ENCODE data around the gene DEGS2.
"Not testable (repeated sequence)": the region's sequence is repeated elsewhere in the genome, so short reads cannot be mapped to it uniquely, and the experiment has no call there.

Gene DEGS2

GRCh38 chr14:100159094-100159864 lies at the start of gene DEGS2:
Gene DEGS2 (minus strand): TSS chr14:100159645. CDS start chr14:100159587, 58 bp downstream.
- H3K27me3 ChIP-seq (ENCODE audit: insufficient read depth, poor library complexity, severe bottlenecking) = peaks cover 21% of the 10 kb centered on the region
- no peaks in the 10 kb centered on the region for H3K36me3 ChIP-seq (ENCODE audit: low read depth)
- H3K4me1 ChIP-seq (ENCODE audit: insufficient read depth, poor library complexity, severe bottlenecking) = no peaks in the 10 kb centered on the region

GRCh38 chr14:100208136-100208535 lies 48.7 kb upstream of the DEGS2 start:
- H3K4me3 ChIP-seq (ENCODE audit: severe bottlenecking); DNase-seq (ENCODE audit: low spot score): not testable (repeated sequence)

More at GRCh38 chr14:100159094-100159864, at the start of gene DEGS2:
- peak within 1 kb of the TSS; percentile 25 for H3K4me3 ChIP-seq (ENCODE audit: severe bottlenecking)
- ATAC-seq (ENCODE audit: low read depth) (peak; percentile 75), DNase-seq (ENCODE audit: low spot score) (no peak)
- H3K27ac ChIP-seq (ENCODE audit: poor library complexity, severe bottlenecking) = no peak within 1 kb of the TSS
- H3K9me3 ChIP-seq (ENCODE audit: severe bottlenecking) = no peaks in the 10 kb centered on the region
- TF ChIP-seq CTCF (IDR thresholded peaks at IDR 0.05; ENCODE audit: poor library complexity, severe bottlenecking) = no peak

GRCh38 chr14:100207588-100207987 lies 48.1 kb upstream of the DEGS2 start:
- H3K4me3 ChIP-seq (ENCODE audit: severe bottlenecking); H3K27me3 ChIP-seq (ENCODE audit: insufficient read depth, poor library complexity, severe bottlenecking); H3K27ac ChIP-seq (ENCODE audit: poor library complexity, severe bottlenecking); DNase-seq (ENCODE audit: low spot score); H3K9me3 ChIP-seq (ENCODE audit: severe bottlenecking); ATAC-seq (ENCODE audit: low read depth); H3K36me3 ChIP-seq (ENCODE audit: low read depth): not testable (repeated sequence)
- peaks cover 12% of the 10 kb centered on the region for H3K4me1 ChIP-seq (ENCODE audit: insufficient read depth, poor library complexity, severe bottlenecking)

More at GRCh38 chr14:100208136-100208535, 48.7 kb upstream of the DEGS2 start:
- H3K27ac ChIP-seq (ENCODE audit: poor library complexity, severe bottlenecking); ATAC-seq (ENCODE audit: low read depth); H3K27me3 ChIP-seq (ENCODE audit: insufficient read depth, poor library complexity, severe bottlenecking); H3K36me3 ChIP-seq (ENCODE audit: low read depth); H3K9me3 ChIP-seq (ENCODE audit: severe bottlenecking): not testable (repeated sequence)
- peaks cover 13% of the 10 kb centered on the region for H3K4me1 ChIP-seq (ENCODE audit: insufficient read depth, poor library complexity, severe bottlenecking)

- DNase-seq (ENCODE audit: low spot score); H3K27me3 ChIP-seq (ENCODE audit: insufficient read depth, poor library complexity, severe bottlenecking); H3K36me3 ChIP-seq (ENCODE audit: low read depth); H3K9me3 ChIP-seq (ENCODE audit: severe bottlenecking); ATAC-seq (ENCODE audit: low read depth); H3K4me3 ChIP-seq (ENCODE audit: severe bottlenecking): not testable (repeated sequence)
- Histone ChIP-seq H3K4me1 (ENCODE audit: insufficient read depth, poor library complexity, severe bottlenecking) (peaks cover 12% of the 10 kb centered on the region), H3K27ac (ENCODE audit: poor library complexity, severe bottlenecking) (peak overlapping the region; percentile 43)
Measured at GRCh38 chr14:100204835-100205167, 45.4 kb upstream of the DEGS2 start.

- no peak for DNase-seq (ENCODE audit: low spot score)
- no peak overlapping the region for H3K4me3 ChIP-seq (ENCODE audit: severe bottlenecking)
- H3K27ac ChIP-seq (ENCODE audit: poor library complexity, severe bottlenecking) = peak overlapping the region; percentile 43
- no peaks in the 10 kb centered on the region for H3K9me3 ChIP-seq (ENCODE audit: severe bottlenecking)
- H3K36me3 ChIP-seq (ENCODE audit: low read depth) = no peaks in the 10 kb centered on the region
- no peaks in the 10 kb centered on the region for H3K27me3 ChIP-seq (ENCODE audit: insufficient read depth, poor library complexity, severe bottlenecking)
- H3K4me1 ChIP-seq (ENCODE audit: insufficient read depth, poor library complexity, severe bottlenecking) = peaks cover 12% of the 10 kb centered on the region
- ATAC-seq (ENCODE audit: low read depth) = peak; percentile 89
- no peak for TF ChIP-seq CTCF (IDR thresholded peaks at IDR 0.05; ENCODE audit: poor library complexity, severe bottlenecking)
Measured at GRCh38 chr14:100203962-100204834, 44.8 kb upstream of the DEGS2 start.

- no peaks in the 10 kb centered on the region for H3K27me3 ChIP-seq (ENCODE audit: insufficient read depth, poor library complexity, severe bottlenecking)
- TF ChIP-seq CTCF (IDR thresholded peaks at IDR 0.05; ENCODE audit: poor library complexity, severe bottlenecking) = no peak
- H3K27ac ChIP-seq (ENCODE audit: poor library complexity, severe bottlenecking) = no peak overlapping the region
- H3K36me3 ChIP-seq (ENCODE audit: low read depth) = no peaks in the 10 kb centered on the region
- ATAC-seq (ENCODE audit: low read depth) (no peak), DNase-seq (ENCODE audit: low spot score) (no peak)
- no peaks in the 10 kb centered on the region for H3K9me3 ChIP-seq (ENCODE audit: severe bottlenecking)
- H3K4me1 ChIP-seq (ENCODE audit: insufficient read depth, poor library complexity, severe bottlenecking) = peaks cover 12% of the 10 kb centered on the region
- no peak overlapping the region for H3K4me3 ChIP-seq (ENCODE audit: severe bottlenecking)
Measured at GRCh38 chr14:100203146-100203545, 43.7 kb upstream of the DEGS2 start.

Data from RWPE2 (cell line).